Stimulated activated CD8-positive, alpha-beta memory T cell treated with anti-CD3 and anti-CD28 coated beads, Interleukin-7, amount 100 ng/mL, for 24 hours (primary cell): ENCODE measurements around the gene FIGLA.
"Not testable (repeated sequence)": the region's sequence is repeated elsewhere in the genome, so short reads cannot be mapped to it uniquely, and the experiment has no call there.

ENCODE experiments used
- DNase-seq: peaks from one replicate; pipeline ENCODE4 v3.0.0-alpha.2; 2020; ENCODE audit warnings: low read depth

The FIGLA gene

GRCh38 chr2:70808983-70809958 is 18.8 kb upstream of the FIGLA start:
- no peak for DNase-seq

GRCh38 chr2:70807828-70808118 is 17.3 kb upstream of the FIGLA start:
- DNase-seq: no peak

GRCh38 chr2:70807102-70807827 is 16.8 kb upstream of the FIGLA start:
- DNase-seq: no peak

GRCh38 chr2:70806620-70807019 is 16.2 kb upstream of the FIGLA start:
- no peak for DNase-seq

GRCh38 chr2:70806013-70806412 is 15.6 kb upstream of the FIGLA start:
- DNase-seq: no peak

GRCh38 chr2:70801607-70802263 is 11.3 kb upstream of the FIGLA start:
- DNase-seq: no peak

GRCh38 chr2:70799706-70800105 is 9.3 kb upstream of the FIGLA start:
- no peak for DNase-seq

- DNase-seq: not testable (repeated sequence)
Measured at GRCh38 chr2:70797996-70798395, 7.6 kb upstream of the FIGLA start.

GRCh38 chr2:70797506-70797905 is 7.1 kb upstream of the FIGLA start:
- DNase-seq: no peak

GRCh38 chr2:70796262-70796661 is 5.8 kb upstream of the FIGLA start:
- no peak for DNase-seq

- no peak for DNase-seq
Measured at GRCh38 chr2:70795164-70795995, 4.9 kb upstream of the FIGLA start.

GRCh38 chr2:70793450-70793849 is 3.0 kb upstream of the FIGLA start:
- no peak for DNase-seq

- peak; percentile 31 for DNase-seq
Measured at GRCh38 chr2:70789304-70790135, 923 bp downstream of the FIGLA start.

GRCh38 chr2:70785137-70785911 is 5.1 kb downstream of the FIGLA start:
- no peak for DNase-seq

GRCh38 chr2:70784320-70784719 is 6.1 kb downstream of the FIGLA start:
- DNase-seq: no peak

GRCh38 chr2:70779911-70780545 is 10.4 kb downstream of the FIGLA start:
- no peak for DNase-seq

- no peak for DNase-seq
Measured at GRCh38 chr2:70779491-70779890, 11.0 kb downstream of the FIGLA start.

GRCh38 chr2:70778676-70779075 is 11.8 kb downstream of the FIGLA start:
- DNase-seq: no peak

GRCh38 chr2:70777450-70777849 is 13.0 kb downstream of the FIGLA start:
- DNase-seq: no peak

GRCh38 chr2:70776266-70776665 is 14.2 kb downstream of the FIGLA start:
- DNase-seq: no peak
